NCI-H2227 treated with DMSO at 0.1 percent for 48 hours (cell line): Measurements from ENCODE around the gene URM1.

Experiments
- DNase-seq: peaks from one replicate; lab custom pipeline; 2025; lab: John Stamatoyannopoulos, UW

URM1 gene

GRCh38 chr9:128349125-128349524, 22.0 kb upstream of the URM1 start:
- DNase-seq: no peak

DNA sequence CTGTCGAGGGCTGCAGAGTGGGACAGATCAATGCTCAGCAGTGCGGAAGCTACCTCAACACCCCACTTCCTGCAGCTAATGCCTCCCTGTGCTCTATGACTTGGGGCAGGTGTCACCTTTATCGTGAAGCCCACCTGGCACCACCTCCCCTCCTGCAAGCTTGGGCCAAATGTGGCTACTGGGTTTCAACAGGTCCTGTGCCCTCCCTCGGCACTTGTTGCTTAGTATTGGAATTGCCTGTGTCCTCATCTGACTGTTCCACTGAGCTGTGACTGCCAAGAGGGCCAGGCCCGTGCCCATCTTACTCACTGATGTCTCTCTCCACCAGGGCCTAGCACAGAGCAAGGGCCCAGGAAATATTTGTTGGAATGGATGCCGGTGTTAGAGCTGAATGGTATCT, 21.4 kb upstream of the URM1 start:
- DNase-seq: no peak

DNA sequence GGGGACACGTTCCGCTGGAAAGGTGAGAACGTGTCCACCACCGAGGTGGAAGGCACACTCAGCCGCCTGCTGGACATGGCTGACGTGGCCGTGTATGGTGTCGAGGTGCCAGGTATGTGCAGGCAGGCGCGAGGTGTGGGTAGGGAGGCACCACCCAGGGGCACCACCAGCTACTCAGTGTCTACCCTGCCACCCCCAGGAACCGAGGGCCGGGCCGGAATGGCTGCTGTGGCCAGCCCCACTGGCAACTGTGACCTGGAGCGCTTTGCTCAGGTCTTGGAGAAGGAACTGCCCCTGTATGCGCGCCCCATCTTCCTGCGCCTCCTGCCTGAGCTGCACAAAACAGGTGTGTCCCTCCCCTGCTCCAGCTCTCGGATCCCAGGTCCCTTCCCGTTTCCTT, 15.7 kb upstream of the URM1 start:
- no peak for DNase-seq

- DNase-seq: no peak
Observed at GRCh38 chr9:128358090-128358489, 13.1 kb upstream of the URM1 start.

DNA sequence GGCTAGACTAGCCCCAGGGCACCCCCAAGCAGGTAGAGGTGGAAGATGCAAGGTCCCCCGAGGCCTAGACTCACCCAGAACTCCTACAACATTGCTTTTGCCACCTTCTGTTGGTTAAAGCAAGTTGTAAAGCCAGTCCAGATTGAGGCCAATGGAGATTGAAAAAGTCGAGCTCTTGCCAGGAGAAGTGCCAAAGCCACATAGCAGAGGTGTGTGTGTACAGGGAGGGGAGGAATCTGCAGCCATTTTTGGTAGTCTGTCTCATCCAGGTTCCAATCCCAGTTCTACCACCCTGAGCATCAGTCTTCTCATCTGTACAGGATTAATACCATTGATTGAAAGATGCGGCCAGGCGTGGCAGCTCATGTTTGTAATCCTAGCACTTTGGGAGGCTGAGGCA, 12.3 kb upstream of the URM1 start:
- no peak for DNase-seq

DNA sequence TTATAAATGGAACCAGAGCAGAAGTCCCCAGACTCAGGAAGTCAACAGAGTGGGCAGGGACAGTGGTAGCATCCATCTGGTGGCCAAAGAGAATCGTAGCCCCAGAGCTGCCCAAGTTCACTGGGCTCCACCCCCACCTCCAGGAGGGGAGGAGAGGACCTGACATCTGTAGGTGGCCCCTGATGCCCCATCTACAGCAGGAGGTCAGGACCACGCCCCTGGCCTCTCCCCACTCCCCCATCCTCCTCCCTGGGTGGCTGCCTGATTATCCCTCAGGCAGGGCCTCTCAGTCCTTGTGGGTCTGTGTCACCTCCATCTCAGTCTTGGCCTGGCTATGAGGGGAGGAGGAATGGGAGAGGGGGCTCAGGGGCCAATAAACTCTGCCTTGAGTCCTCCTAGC, 10.3 kb upstream of the URM1 start:
- DNase-seq: no peak

DNA sequence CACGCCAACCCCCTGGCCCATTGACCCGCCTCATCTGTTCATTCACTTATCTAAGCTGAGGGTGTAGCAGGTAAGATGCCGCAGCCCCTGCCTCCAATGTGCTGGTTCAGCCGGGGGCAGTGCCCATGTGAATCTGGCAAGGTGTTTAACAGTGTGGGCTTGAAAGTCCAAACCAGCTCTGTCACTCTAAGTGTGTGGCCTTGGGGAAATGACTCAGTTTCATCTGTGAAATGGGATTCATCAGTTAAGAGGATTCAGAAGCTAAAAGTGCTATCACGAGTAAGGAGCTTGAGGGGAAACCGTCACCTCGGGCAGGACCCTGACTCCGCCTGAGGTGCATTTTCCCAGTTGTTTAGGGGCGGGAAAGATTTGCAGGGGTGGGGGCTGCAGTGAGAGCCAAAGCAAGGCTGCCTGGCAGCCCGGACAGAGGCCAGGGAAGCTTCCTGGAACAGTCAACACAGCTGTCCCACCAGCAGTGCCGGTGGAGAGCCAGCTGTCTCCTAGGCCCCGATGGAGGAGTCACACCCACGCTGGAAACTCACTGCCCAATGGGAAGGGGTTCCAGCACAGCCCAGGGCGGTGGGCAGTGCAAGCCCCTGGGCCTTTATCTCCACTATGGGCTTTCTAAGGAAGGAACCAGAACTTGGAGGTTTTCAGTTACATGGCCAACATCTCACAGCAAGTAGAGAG, 9.7 kb upstream of the URM1 start:
- DNase-seq: no peak

DNA sequence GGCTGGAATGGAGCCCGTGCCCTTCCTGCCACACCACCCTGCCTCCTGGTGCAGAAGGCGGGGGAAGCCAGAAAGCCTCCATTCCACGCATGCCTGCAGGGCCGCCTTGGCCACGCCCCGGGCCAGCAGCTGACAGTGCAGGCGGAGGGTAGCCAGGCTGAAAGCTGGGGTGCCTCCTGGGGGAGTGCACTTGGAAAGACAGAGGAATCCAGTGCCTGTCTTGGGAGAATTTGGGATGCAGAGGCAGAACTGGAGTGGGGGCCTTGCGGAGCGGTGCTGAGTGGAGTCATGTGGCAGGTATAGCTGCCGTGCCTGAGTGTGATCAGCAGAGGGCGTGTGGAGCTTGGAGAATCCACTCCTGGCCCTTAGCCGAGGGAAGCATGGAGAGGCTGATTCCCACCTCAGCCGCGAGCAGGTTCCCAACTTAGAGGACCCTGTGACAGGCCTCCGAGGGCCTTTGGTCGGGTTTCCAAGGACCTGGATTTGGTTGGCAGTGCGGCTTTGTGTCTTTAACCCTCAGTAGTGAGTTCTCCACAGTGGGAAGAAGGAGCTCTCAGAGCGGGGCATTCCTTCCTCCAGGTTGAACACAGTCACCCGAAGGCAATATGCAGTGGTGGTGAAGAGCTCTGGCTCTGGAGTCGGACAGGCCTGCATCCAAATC, 9.1 kb upstream of the URM1 start:
- peak; percentile 86 for DNase-seq

DNA sequence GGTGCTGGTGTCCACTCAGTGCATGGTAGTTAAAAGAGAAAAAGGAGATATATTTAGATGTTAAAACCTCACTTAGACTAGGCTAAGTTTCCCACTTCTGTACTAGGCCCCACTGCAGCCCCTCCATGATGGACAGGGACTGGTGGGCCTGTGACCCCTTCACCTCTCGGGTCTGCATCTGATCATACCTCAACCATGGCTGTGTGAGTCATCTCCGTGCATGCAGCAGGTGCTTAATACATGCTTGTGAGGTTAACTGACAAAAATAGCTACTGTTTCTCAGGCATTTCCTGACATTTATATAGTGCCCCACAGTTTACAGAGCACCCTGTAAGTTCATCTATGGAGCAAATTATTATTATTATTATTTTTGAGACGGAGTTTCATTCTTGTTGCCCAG, 8.4 kb upstream of the URM1 start:
- DNase-seq: no peak

GRCh38 chr9:128365525-128365924, 5.6 kb upstream of the URM1 start:
- no peak for DNase-seq

DNA sequence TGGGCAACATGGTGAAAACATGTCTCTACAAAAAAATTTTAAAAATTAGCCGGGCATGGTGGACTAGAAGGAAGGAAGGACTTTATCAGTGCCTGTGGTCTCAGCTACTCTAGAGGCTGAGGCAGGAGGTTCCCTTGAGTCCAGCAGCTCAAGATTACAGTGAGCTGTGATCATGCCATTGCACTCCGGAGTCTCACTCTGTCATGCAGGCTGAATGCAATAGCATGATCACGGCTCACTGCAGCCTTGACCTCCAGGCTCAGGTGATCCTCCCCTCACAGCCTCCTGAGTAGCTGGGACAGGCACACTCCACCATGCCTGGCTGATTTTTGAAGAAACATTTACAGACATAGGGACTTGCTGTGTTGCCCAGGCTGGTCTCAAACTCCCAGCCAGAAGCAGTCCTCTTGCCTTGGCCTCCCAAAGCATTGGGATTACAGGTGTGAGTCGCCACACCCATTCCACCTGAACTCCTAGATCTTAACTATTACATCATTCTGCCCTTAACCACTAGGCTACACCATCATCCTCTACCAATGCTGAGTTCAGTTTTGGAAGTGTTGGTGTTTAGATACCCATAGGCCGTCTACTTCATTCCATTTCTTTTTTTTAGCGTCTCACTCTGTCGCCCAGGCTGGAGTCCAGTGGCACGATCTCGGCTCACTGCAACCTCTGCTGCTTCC, 2.0 kb upstream of the URM1 start:
- DNase-seq: no peak

DNA sequence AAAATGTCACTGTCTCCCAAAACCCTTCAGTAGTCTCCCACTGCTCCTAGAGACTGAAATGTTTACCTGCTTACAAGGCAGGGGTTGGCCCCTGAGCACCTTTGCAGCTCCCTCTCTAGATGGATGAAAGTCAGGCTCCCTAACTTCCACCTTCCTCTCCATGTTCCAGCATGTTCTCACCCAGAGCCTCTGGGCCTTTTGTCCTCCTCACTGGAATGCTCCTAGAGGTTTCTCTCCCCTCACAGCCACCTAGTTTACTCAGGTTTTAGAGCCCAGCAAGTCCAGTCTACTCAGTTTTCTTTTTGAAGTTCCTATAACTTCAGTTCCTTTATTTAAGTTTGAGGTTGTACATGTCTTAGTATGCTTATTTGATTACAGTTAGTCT, 815 bp upstream of the URM1 start:
- no peak for DNase-seq

- DNase-seq: no peak
Observed at GRCh38 chr9:128371630-128372117, 500 bp downstream of the URM1 start.

DNA sequence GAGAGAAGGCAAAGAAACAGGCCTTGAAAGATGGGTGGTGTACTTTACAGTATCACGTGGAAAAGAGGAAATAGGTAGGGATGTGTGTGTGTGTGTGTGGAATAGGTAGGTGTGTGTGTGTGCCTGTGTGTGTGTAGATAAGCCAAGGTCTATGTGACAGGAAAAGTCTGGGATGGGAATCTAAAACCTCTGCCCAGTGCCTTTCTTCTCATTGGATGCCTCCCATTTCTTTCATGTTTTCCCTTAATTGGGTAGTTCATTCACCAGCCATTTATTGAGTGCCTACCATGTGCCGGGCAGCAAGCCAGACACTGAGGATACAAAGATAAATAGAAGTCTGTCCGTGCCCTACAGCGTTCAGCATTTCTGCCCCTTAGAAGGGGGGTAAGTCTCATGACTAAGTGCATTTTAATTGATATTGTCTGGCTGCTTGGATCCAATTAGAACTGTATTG, 1.0 kb downstream of the URM1 start:
- no peak for DNase-seq

DNA sequence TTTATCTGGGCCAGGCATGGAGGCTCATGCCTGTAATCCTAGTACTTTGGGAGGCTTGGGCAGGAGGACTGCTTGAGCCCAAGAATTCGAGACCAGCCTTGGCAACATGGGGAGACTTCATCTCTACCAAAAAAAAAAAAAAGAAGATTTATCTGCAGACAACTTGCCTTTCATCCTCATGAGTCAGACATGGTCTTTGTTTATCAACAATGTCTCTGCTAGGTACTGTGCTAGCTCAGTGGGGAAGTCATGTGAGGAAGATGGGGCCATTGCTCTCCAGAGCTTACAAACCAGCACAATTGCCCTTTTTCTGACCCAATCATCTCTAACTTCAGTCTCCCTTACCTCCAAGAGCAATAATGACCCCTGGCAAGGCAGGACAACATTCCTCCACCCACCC, 1.6 kb downstream of the URM1 start:
- DNase-seq: no peak

DNA sequence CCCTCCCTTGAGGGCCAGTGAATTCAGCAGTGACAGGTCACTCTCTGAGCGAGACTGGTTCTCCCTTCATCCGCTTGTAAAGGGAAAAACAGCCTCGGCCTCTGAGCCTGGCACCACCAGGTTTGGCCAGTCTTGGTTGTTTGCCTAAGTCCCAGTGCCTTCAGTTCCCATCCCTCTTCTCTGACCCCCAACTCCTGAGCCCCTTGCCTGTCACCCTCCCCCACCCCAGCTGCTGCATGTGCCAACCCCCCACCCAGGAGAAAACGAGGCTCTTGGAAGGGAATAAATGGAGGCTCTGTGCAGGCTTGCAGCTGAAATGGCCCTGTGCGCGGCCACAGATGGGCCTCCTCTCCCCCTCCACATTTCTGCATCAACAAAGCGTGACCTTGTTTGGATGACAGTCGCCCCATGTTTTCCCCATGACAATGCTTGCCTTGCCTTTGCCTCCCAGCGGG, 3.1 kb downstream of the URM1 start:
- no peak for DNase-seq

DNA sequence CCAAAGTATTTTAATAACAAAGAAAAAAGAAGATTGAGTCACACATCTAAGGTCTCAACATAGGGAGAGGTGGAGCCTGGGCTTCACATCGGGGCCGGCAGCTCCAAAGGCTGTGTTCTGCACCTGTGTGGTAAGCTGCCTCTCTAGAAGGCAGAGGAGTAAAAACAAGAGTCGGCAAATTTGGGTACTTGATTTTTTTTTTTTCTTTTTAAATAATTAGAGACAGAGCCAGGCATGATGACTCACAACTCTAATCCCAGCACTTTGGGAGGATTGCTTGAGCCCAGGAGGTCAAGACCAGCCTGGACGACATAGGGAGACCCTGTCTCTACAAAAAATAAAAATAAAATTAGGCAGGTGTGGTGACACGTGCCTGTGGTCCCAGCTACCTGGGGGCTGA, 4.7 kb downstream of the URM1 start:
- no peak for DNase-seq

DNA sequence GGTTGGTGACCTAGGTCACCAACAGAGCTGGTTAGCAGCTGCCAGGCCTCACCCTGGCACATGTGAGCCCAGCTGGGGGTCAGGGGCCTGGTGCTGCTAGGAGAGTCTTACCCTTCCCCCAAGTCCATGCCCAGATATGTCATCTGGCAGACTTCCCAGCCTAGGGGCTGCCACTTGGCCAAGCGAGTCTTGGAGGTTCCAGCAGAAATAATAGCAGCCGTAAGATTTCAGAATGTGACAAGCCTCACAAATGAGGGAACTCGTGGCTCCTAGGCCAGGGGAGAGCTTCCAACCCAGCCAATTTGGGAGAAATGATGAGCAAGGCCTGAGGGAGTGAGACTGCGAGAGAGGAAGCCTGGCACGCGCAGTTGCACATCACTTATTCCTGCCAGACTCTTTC, 11.1 kb downstream of the URM1 start:
- DNase-seq: no peak

DNA sequence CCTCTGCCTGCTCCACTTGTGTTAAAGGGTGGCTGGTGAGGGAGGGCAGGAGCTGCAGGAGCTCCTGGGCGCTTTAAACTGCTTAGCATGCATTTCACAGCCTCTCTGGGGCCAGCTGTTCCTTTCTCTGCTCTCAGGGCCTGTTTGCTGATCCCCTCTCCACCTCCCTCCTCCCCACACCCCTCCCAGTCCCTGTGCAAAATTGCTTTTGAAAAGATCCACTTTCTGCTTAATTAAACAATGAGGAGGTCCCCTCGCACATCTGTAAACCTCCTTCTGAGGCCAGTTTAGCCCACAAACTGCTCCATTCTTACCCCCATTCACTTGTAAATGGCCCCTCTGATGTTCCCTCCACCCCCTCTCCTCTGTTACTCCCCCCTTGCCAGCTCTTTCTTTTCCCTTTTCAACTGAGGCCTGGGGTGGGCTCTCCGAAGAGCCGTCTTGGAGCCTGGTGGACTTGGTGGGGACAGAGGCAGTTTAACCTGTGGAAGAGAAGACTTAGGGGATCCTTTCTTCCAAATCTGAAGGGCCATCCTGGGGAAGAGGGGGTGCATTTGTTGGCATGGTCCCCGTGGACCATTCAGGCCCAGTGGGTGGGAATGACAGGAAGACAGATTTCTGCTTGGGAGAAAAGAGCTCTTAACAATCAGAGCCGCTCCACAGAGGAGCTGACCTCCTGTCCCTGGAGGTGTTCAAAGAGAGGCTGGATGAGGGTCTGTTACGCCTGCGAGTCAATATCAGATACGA, 12.0 kb downstream of the URM1 start:
- peak; percentile 32 for DNase-seq

- DNase-seq: no peak
Observed at GRCh38 chr9:128383791-128384190, 12.6 kb downstream of the URM1 start.

DNA sequence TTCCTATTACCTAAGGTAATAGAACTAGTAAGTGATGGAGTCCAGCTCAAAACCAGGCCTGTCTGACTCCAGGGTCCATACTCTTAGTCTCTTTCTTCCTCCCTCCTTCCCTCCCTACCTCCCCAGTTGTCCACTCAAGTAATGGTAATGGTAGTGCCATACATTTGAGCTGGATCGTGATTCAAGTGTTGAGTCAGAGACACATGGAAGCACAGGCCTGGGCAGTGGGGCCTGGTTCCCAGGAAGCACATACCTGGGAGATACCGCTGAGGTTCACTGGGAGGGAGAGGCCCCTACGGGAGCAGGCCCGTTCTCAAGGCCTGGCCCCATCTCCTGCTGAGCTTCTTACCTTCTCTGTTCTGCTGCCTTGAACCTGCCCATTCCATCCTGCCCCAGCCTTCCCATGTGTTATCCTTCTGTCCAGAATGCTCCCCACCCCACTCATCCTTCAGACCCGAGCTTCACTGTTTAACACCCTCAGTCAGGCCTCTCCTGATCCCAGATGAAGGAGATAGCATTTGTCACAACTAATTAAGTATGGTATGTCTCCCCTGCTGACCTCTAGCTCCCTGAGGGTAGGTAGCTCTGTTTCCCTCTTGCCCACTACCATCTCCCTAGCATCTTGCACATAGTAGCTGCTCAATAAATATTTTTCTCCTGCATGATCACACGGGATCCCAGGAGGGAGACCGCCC, 13.8 kb downstream of the URM1 start:
- DNase-seq: no peak
